GM13977 (cell line): Measurements from ENCODE around the gene CACNG7.
A peak's percentile ranks its signal among the peaks of the same experiment; 100 is the strongest.

Source experiments
- DNase-seq: peaks from one replicate; pipeline ENCODE4 v3.0.0; 2012; ENCODE audit warnings: low spot score
- CTCF ChIP-seq: IDR thresholded peaks from 2 replicates; pipeline ENCODE4 v1.5.1; 2012; ENCODE audit warnings: mild to moderate bottlenecking, control low read depth; ENCODE audit not compliant: insufficient read depth; ENCODE audit errors: extremely low read depth, missing control alignments
- in situ Hi-C: fragments of 300-500 bp; cut with MboI; formaldehyde crosslinking; loops from one replicate; pipeline ENCODE4 v1.12.0; 2022; ENCODE audit warnings: low sequenced_read_pairs, low pct_unique_long_range_greater_than_20kb, mixed read lengths, inconsistent platforms; ENCODE audit not compliant: unreplicated experiment

CACNG7 gene

DNA sequence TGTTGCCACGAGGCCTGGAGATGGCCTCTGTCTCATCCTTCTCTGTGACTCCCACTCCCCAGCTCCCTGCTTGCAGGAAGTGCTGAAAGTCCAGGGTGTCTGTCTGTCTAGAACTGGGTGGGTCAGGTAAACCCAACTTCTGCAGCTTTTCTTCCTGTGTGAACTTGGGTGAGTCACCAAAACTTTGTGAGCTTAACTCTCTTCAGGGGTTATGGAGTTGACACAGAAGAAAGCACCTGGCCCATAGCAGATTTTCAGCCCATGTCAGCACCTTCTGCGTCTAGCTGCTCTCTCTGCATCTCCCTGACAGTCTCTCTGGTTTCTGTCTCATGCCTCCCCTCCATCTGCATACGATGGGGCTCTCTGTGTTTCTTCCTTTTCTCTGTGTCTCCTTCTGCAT, 4.2 kb upstream of the CACNG7 start:
- no peak for TF ChIP-seq CTCF
- no peak for DNase-seq
- in situ Hi-C loops, result no loop called here

DNA sequence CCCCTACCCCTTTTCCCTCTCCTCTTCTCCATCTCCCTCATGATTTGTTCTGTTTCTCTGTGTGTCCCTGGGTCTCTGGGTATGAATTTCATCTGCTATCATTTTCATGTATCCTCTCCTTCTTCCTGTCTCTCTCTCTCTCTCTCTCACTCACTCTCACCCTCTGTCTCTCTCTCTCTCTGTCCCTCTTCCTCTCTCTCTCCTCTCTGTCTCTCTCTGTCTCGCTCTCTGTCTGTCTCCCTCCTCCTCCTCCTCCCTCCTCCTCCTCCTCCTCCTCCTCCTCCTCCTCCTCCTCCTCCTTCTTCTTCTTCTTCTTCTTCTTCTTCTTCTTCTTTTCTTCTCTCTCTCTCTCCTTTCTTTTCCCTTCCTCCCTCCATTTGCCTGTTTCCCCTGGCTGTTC, 3.3 kb upstream of the CACNG7 start:
- in situ Hi-C loops, result no loop called here
- DNase-seq, result no peak
- TF ChIP-seq CTCF, result no peak

- in situ Hi-C loops, result no loop called here
- DNase-seq, result peak; percentile 91
- peak; percentile 84 for TF ChIP-seq CTCF
Measured at GRCh38 chr19:53906211-53907192, 2.6 kb upstream of the CACNG7 start.

DNA sequence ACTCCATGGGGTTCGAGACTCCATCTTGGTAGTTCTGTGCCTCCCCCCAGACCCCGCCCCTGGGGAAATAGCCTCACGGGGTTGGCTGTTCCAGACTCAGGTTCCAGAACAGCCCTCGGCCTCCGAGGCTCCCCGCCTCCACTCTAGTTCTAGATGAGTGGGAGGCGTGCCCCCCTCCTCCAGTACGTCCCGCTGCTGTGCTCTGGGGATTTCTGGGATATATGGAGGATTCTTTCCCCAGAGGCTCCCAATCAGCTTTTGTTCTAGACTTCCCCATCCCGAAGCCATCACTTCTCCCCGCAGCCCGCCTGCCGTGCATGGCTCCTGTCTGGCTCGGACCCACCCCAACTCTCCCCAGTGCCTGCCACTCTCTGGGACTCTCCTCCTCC, 1.9 kb upstream of the CACNG7 start:
- in situ Hi-C loops, result no loop called here
- no peak for DNase-seq
- TF ChIP-seq CTCF, result no peak

DNA sequence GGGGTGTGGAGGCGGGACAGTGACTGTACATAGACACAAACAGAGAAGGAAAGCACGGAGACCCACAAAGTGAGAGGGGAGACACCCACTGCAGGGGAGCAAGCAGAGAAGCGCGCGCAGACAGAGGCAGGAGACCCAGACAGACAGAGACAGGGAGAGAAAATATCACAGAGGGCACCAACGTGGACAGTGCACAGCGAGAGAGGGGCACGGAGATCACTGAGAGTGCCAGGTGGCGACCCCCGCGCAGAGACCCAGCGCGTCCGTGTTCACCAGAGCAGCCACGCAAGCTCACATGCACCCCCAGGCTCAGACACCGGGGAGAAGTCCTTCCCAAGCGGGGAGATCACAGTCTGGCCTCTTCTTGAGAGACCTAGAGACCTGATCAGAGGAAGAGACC, 1.4 kb upstream of the CACNG7 start:
- in situ Hi-C loops, result no loop called here
- peak; percentile 26 for DNase-seq
- TF ChIP-seq CTCF, result no peak

DNA sequence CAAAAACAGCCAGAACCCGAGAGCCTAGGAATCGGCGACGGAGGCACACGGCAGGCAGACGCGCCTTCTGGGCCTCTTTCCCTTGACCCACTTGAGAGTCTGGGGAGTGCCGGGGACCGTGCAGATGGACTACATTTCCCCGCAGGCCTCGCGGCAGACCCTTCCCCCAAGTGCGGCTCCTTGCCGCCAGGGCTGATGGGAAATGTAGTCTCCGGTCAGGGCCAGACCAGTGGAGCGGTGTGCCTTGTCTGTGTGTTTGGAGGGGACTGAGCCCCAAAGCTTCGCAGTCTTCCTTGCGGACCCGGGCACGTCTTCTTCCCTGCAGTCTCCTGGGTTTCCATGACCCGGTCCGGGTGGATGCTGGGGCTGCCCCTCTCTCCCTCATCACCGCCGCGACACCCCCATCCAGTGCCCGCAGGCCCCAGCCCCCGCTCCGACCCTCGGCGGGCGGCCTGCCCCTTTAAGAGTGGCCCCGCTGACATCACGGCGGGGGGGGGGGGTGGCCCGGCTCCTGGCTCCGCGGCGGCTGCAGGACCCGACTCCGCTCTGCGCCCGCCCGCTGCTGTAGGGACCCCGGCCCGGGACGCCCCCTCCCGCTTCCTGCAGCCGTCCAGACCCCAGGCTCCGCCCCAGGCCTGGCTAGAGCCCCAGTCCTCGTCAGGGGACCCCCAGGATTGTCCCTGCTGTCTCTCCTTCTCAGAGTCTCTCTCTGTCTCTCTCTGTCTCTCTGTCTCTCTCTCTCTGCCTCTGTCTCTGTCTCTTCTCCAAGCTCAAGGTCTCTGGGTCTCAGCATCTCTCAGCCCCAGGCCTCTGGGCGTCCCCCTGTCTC, 758 bp upstream of the CACNG7 start:
- in situ Hi-C loops, result no loop called here
- TF ChIP-seq CTCF, result no peak
- DNase-seq, result peak; percentile 84
